CD4-positive, alpha-beta T cell treated with Interleukin-15 for 4 hours (primary cell): ENCODE results near the gene EEF1AKMT4.
A peak's percentile ranks its signal among the peaks of the same experiment; 100 is the strongest.
"Not testable (repeated sequence)": the region's sequence is repeated elsewhere in the genome, so short reads cannot be mapped to it uniquely, and the experiment has no call there.

Experiments
- DNase-seq: peaks from one replicate; pipeline ENCODE4 v3.0.0-alpha.2; 2020; ENCODE audit warnings: low spot score

The EEF1AKMT4 gene

GRCh38 chr3:184260724-184261269, 11.3 kb downstream of the EEF1AKMT4 start:
- DNase-seq: no peak

- DNase-seq: peak; percentile 43
These were observed 11.9 kb downstream of the EEF1AKMT4 start, which contains the start of gene CAMK2N2 for GRCh38 chr3:184261270-184261853. Gene CAMK2N2 (minus strand): TSS chr3:184261553. CDS start chr3:184261285, 268 bp downstream.

- no peak for DNase-seq
These were observed 12.6 kb downstream of the EEF1AKMT4 start for GRCh38 chr3:184261854-184262763.

DNA sequence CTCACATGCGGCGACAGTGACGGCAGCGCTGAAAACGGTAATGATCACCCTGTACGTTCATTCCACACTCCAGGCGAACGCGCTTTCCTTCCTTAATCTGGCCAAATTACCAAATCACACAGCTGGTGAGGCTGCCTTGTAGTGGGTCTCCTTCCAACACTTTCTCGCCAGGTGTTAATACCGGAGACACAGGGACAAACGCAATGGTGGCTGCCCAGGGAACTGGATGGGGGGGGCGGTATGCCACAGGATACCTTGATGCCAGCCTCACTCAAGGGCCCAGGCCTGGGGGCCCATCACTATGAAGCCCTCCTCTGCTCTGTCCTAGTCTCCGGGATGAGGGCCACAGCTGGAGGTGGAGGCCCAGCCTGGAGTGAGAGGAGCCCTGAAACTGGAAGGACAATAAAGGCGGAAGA, 13.3 kb downstream of the EEF1AKMT4 start:
- DNase-seq: no peak

DNA sequence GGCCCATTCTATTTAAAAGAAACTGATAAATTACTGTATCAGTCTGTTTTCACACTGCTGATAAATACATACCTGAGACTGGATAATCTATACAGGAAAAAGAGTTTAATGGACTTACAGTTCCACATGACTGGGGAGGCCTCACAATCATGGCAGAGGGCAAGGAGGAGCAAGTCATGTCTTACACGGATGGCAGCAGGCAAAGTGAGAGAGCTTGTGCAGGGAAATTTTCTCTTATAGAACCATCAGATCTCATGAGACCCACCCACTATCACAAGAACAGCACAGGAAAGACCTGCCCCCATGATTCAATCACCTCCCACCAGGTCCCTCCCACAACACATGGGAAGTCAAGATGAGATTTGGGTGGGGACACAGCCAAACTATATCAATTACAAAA, 17.8 kb downstream of the EEF1AKMT4 start:
- not testable (repeated sequence) for DNase-seq

DNA sequence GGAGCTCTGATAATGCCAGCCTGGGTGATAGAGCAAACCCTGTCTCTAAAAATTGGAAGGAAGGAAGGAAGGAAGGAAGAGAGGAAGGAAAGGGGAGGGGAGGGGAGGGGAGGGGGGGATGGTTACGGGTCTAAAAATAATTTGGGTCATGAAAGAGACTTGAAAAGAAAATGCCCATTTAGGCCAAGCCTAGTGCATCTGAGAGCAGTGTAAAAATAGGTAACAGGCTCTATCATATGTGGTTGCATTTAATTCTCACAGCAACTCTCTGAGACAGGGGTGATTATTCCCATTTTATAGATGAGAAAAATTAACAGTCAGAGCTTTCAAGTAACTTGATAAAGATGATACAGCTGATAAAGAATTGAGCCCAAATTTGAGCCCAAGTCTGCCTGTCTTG, 22.8 kb downstream of the EEF1AKMT4 start:
- DNase-seq: no peak

GRCh38 chr3:184275381-184275701, 25.9 kb downstream of the EEF1AKMT4 start:
- DNase-seq: no peak

- DNase-seq: no peak
These were observed 26.8 kb downstream of the EEF1AKMT4 start, which contains the start of gene ECE2 for GRCh38 chr3:184275961-184276910. Gene ECE2 (plus strand): TSS chr3:184276022. CDS start chr3:184276154, 132 bp downstream.

- no peak for DNase-seq
These were observed 27.9 kb downstream of the EEF1AKMT4 start for GRCh38 chr3:184277366-184277765.

- no peak for DNase-seq
These were observed 33.5 kb downstream of the EEF1AKMT4 start for GRCh38 chr3:184282941-184283340.

DNA sequence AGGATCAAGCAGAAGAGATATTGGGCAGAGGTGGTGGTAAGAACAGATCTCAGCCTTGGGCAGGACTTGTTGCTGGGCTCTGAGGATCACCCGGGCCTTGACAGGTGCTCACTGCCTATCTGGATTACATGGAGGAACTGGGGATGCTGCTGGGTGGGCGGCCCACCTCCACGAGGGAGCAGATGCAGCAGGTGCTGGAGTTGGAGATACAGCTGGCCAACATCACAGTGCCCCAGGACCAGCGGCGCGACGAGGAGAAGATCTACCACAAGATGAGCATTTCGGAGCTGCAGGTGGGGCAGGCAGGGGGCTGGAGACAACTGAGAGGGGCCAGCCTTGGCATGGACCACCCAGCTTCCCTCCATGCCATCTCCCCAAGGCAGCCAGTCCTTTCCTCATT, 34.2 kb downstream of the EEF1AKMT4 start:
- no peak for DNase-seq

DNA sequence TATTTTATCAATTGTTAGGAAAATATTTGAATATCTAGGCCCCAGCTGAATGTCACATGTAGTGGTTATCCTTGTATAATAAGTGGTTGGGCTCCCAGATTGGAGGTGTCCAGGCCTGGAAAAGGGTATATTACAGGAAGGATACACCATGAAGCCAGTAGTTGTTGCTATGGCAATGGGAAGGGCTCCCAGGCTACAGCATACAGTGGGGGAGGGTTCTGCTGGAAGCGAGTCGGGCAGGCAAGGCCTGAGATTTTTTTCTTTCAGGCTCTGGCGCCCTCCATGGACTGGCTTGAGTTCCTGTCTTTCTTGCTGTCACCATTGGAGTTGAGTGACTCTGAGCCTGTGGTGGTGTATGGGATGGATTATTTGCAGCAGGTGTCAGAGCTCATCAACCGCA, 35.2 kb downstream of the EEF1AKMT4 start:
- DNase-seq: peak; percentile 14

GRCh38 chr3:184289426-184289938, 40.0 kb downstream of the EEF1AKMT4 start:
- DNase-seq: peak; percentile 51

DNA sequence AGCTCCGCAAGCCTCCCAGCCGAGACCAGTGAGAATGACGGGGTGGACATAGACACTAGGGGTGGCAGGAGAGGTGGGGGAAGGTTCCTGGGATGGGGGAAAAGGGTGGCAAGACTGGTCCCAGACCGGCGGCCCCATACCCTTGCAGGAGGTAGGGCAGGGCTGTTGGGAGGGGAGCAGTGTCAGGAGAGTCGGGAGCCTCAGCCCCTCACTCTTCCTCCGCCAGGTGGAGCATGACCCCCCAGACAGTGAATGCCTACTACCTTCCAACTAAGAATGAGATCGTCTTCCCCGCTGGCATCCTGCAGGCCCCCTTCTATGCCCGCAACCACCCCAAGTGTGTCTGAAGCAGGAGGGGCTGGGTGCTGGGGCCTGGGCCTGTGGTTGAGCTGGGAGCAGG, 40.9 kb downstream of the EEF1AKMT4 start:
- DNase-seq: no peak

DNA sequence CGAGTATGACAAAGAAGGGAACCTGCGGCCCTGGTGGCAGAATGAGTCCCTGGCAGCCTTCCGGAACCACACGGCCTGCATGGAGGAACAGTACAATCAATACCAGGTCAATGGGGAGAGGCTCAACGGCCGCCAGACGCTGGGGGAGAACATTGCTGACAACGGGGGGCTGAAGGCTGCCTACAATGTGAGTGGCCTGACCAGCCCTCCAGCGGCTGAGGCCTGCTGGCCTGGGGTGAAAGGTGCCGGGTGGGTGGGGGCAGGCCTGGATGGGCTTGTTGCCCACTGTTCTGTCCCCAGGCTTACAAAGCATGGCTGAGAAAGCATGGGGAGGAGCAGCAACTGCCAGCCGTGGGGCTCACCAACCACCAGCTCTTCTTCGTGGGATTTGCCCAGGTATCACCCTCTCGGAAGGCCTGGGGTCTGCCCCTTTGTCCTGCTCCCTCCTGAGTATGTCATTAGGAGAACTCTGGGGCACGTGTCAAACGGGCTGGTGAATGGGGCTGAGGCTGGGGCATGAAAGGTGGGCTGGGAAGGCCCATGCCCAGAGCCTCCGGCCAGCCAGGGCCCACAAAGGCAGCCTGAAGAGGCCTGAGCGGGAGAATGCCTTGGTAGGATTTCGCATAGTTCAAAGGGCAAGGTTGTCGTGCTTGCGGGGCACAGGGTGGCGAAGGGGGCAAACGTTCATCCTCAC, 41.7 kb downstream of the EEF1AKMT4 start:
- no peak for DNase-seq

- DNase-seq: no peak
These were observed 42.4 kb downstream of the EEF1AKMT4 start for GRCh38 chr3:184291738-184292445.

DNA sequence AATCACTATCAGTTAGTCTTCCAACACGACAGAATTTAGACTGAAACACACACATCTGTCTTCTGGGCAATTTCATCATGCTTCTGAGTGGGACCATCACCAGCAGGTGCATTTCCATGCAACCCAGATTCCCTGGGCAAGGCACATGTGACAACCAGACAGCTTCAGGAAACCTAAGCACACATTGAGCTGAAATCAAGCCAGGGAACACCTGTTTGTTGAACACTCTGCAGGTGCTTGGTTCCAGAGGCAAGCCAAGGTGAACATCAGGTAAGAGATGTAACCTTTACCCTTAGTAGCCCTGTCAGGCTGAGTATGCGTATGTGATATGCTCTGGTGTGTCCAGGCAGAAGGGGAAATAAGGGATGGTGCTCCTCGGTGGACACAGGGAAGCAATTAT, 46.3 kb downstream of the EEF1AKMT4 start:
- no peak for DNase-seq

GRCh38 chr3:184296616-184297015, 47.1 kb downstream of the EEF1AKMT4 start:
- DNase-seq: no peak

DNA sequence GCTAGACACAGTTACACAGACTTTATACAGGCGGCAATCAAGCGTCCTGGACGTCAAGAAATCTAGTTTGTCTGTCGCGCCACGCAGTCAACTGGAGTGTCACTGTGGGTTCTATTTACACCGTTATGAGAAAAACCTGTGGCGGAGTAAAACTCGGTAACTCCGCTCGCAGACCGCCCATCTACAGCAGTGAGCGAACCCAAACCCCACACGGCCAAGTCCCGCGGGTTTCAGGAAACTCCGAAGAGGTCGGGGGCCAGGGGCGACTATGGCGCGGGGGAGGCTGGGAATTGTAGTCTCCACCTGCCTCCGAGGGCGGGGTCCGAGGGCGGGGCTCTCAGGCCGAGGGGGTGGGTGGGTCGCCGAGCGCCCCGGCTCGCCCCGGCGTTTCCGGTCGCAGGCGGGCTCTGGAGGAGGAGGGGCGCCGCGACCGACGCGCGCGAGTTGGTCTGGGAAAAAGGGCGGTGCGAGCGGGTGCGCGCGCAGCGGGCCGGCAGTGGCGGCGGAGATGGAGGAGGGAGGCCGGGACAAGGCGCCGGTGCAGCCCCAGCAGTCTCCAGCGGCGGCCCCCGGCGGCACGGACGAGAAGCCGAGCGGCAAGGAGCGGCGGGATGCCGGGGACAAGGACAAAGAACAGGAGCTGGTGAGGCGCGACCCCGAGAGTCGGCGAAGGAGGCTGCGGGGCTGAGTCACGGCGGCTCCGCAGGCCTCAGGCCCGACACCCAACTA, 49.5 kb downstream of the EEF1AKMT4 start, which contains the start of gene PSMD2:
Gene PSMD2 (plus strand): TSS at position 483 of the 729 bp plus-strand sequence. CDS start 26 bp downstream, at position 509.
- DNase-seq: peak; percentile 98
